PC-9 (cell line): ENCODE measurements around the gene SH3RF1. TPM values are rescaled to one million over a fixed set of nuclear protein-coding genes. Genes with fewer than 3 reads are reported as not detected.

Source experiments
- BruUV-seq: library from RNA; stranded (reverse); fragments of 400-500 nt; replicated peaks from 2 replicates; lab custom pipeline; 2021; lab: Mats Ljungman, UMichigan
- CTCF ChIA-PET: fragments of 300-600 bp; sonication (Branson Sonifier 250); formaldehyde crosslinking; loops from one replicate; lab custom pipeline; 2022; ENCODE audit warnings: antibody characterized with exemption; lab: Charles Lee
- POLR2A ChIA-PET: fragments of 300-600 bp; sonication (Branson Sonifier 250); formaldehyde crosslinking; loops from one replicate; lab custom pipeline; 2022; ENCODE audit warnings: antibody characterized with exemption; ENCODE audit not compliant: unreplicated experiment; lab: Charles Lee
- DNase-seq, 2 experiments: peaks; one replicate each; pipeline versions ENCODE4 v3.0.0 to v3.0.0-alpha.2; 2015 to 2022; ENCODE audit warnings: mixed read lengths in 1 of 2
- H2AFZ ChIP-seq: fragments of 200-600 bp; sonication (generic); 2 replicates; pipeline ENCODE4 v1.8.1; 2017; ENCODE audit warnings: antibody characterized with exemption
- H3F3A ChIP-seq: fragments of 200-600 bp; sonication (generic); 2 replicates; pipeline ENCODE4 v1.8.1; 2017; ENCODE audit warnings: antibody characterized with exemption, mild to moderate bottlenecking, low read depth; ENCODE audit not compliant: insufficient read depth
- H3K27ac ChIP-seq: fragments of 200-600 bp; sonication (generic); 2 replicates; pipeline ENCODE4 v1.6.1; 2016; ENCODE audit warnings: mixed run types
- H3K27me3 ChIP-seq: fragments of 200-600 bp; sonication (generic); 2 replicates; pipeline ENCODE4 v1.6.1; 2016; ENCODE audit warnings: low read depth, mixed run types; ENCODE audit not compliant: insufficient read depth
- H3K36me3 ChIP-seq: fragments of 200-600 bp; sonication (generic); 2 replicates; pipeline ENCODE4 v1.6.1; 2016; ENCODE audit warnings: low read depth, mixed run types
- H3K4me1 ChIP-seq: fragments of 200-600 bp; sonication (generic); replicated peaks from 2 replicates; pipeline ENCODE4 v1.6.1; 2016; ENCODE audit warnings: mixed run types; ENCODE audit not compliant: insufficient read depth
- H3K4me2 ChIP-seq: fragments of 200-600 bp; sonication (generic); 2 replicates; pipeline ENCODE4 v1.6.1; 2017; ENCODE audit warnings: mixed run types
- H3K4me3 ChIP-seq: fragments of 200-600 bp; sonication (generic); 2 replicates; pipeline ENCODE4 v1.6.1; 2016; ENCODE audit warnings: mixed run types
- H3K79me2 ChIP-seq: fragments of 200-600 bp; sonication (generic); 2 replicates; pipeline ENCODE4 v1.6.1; 2017; ENCODE audit warnings: low read depth, mixed run types
- H3K9me2 ChIP-seq: fragments of 200-600 bp; sonication (generic); 2 replicates; pipeline ENCODE4 v1.8.1; 2017; ENCODE audit warnings: mild to moderate bottlenecking; ENCODE audit not compliant: insufficient read depth
- H3K9me3 ChIP-seq: fragments of 200-600 bp; sonication (generic); 2 replicates; pipeline ENCODE4 v1.8.1; 2016; ENCODE audit warnings: low read depth; ENCODE audit not compliant: insufficient read depth
- H4K20me1 ChIP-seq: fragments of 200-600 bp; sonication (generic); 2 replicates; pipeline ENCODE4 v1.8.1; 2017; ENCODE audit not compliant: insufficient read depth
- CTCF ChIP-seq: fragments of 200-600 bp; sonication (generic); conservative IDR thresholded peaks from 2 replicates; pipeline ENCODE4 v1.6.1; 2017; ENCODE audit warnings: mixed run types, antibody characterized with exemption, mild to moderate bottlenecking, moderate library complexity
- EZH2 ChIP-seq: fragments of 200-600 bp; sonication (generic); IDR thresholded peaks from 2 replicates; pipeline ENCODE4 v1.8.0; 2017; ENCODE audit warnings: antibody characterized with exemption, low read depth
- intact Hi-C: fragments of 100-400 bp; cut with micrococcal nuclease; formaldehyde crosslinking; loops from one replicate; pipeline ENCODE4 v1.10.0; 2022; ENCODE audit not compliant: unreplicated experiment
- total RNA-seq: library from RNA; stranded (reverse); gene quantifications from 2 replicates; pipeline ENCODE4 v1.2.3, GENCODE V29; 2021

Gene SH3RF1
- total RNA-seq, 1 experiment from 2014 or later, result 26.4 TPM

DNA sequence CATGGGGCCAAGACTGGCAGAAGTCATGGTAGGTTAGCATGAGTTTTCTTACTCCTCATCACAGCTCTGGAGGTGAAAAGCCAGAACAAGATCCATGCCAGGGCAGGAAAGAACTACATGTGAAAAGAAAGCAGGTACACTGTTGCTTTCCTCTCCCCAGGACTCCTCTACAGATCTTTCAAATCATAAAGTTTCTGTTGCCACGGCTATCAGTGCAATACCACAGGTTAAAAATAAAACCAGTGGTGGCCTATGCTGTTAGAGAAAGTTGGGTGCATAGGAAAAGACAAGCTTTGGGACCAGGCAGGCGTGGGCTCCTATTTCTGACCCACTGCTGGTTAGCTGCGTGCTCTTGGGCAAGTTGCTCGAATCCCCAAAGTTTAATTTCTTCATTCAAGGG lies 81.4 kb downstream of the SH3RF1 start:
- Histone ChIP-seq H4K20me1 (no peaks in the 10 kb centered on the region), H3K36me3 (no peaks in the 10 kb centered on the region), H3K9me2 (no peaks in the 10 kb centered on the region), H2AFZ (no peak overlapping the region), H3K9me3 (no peaks in the 10 kb centered on the region), H3K4me3 (no peak overlapping the region), H3K4me1 (peaks cover 21% of the 10 kb centered on the region), H3K79me2 (peaks cover 53% of the 10 kb centered on the region), H3K27me3 (no peaks in the 10 kb centered on the region), H3F3A (peaks cover 1% of the 10 kb centered on the region; the same call in 1 of the 2 replicates), H3K27ac (no peak overlapping the region), H3K4me2 (no peak overlapping the region)
- CTCF ChIA-PET, result no interaction called here
- POLR2A ChIA-PET, result no interaction called here
- intact Hi-C loops, result no loop called here
- no TSS peak for BruUV-seq
- no peak for DNase-seq
- TF ChIP-seq CTCF, result no peak
- no peak for TF ChIP-seq EZH2

DNA sequence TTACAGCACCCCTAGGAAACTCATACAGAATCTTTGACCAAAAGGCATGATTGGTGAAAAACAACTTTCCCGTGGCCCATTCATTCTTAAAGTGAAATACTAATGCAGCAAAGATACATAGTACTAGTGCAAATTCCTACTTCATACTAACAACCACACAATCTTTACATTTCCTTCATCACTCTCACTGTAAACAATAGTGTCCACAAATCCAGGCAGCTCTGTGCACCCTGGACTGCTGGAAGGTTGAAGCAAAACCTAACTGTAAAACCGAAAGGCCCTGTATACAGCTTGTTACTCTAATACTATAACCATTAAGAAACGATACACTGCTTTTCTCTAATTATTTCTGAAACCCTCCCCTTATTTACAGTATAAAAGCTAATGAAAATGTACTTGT lies 82.6 kb downstream of the SH3RF1 start:
- intact Hi-C loops, result no loop called here
- BruUV-seq, result no TSS peak
- no peak for TF ChIP-seq EZH2
- TF ChIP-seq CTCF, result no peak
- DNase-seq, result no peak
- no peaks in the 10 kb centered on the region for H3K27me3 ChIP-seq
- POLR2A ChIA-PET, result no interaction called here
- no peaks in the 10 kb centered on the region for H3K9me2 ChIP-seq
- peaks cover 7% of the 10 kb centered on the region; the same call in 1 of the 2 replicates for H3F3A ChIP-seq
- no peak overlapping the region for H2AFZ ChIP-seq
- H4K20me1 ChIP-seq, result no peaks in the 10 kb centered on the region
- peaks cover 62% of the 10 kb centered on the region for H3K79me2 ChIP-seq
- no peaks in the 10 kb centered on the region for H3K9me3 ChIP-seq
- CTCF ChIA-PET, result no interaction called here
- H3K4me3 ChIP-seq, result no peak overlapping the region
- H3K4me1 ChIP-seq, result peaks cover 29% of the 10 kb centered on the region
- no peak overlapping the region for H3K27ac ChIP-seq
- H3K4me2 ChIP-seq, result no peak overlapping the region
- no peaks in the 10 kb centered on the region for H3K36me3 ChIP-seq

DNA sequence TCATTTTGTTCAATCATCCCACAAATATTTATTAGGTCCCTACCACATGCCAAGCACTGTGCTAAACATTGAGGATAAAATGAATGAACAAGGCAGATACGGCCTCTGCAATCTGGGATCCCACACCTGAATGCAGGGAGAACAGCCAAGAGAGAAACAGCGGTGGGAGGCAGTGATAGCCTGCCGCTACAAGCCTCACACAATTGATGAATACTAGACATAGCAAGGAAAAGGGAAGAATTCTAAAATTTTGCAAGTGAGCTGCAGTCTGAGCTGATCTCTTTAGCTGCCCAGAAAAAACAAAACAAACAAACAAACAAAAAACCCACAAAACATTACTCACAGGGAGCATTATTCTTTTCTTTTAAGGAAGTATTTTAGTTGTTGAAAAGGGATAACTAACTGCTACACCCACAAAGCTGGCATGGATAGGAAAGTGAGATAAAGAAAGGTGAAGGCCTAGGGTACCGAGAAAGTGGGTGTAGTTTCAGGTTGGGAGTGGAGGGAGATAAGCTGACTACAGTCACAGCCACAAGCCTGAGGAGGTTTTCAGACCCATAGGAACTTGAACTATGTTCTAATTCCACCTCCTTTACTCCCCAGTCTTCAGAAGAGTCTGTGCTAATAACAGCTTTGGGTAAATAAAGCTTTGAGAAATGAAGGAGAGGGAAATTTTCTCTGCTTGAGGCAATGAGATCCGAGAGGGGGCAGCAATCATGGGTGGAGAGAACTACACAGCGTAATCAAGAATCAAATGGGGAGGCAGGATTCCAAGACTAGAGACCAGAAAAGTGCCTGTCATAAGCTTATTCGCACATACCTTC lies 85.4 kb downstream of the SH3RF1 start:
- Histone ChIP-seq H3K9me3 (no peaks in the 10 kb centered on the region), H3K4me1 (peaks cover 29% of the 10 kb centered on the region), H3K27ac (peak overlapping the region; percentile 58), H3F3A (peaks cover 7% of the 10 kb centered on the region; the same call in 1 of the 2 replicates), H3K9me2 (no peaks in the 10 kb centered on the region), H4K20me1 (no peaks in the 10 kb centered on the region), H3K79me2 (peaks cover 57% of the 10 kb centered on the region), H2AFZ (no peak overlapping the region), H3K4me3 (no peak overlapping the region), H3K36me3 (no peaks in the 10 kb centered on the region), H3K4me2 (peak overlapping the region; percentile 45), H3K27me3 (no peaks in the 10 kb centered on the region)
- DNase-seq, result peak; percentile 13 to 51
- no TSS peak for BruUV-seq
- CTCF ChIA-PET, result interaction anchor here (0.6 kb wide), 1 partner anchor 85 kb away, joined by 3 read pairs; no protein-coding TSS in a partner anchor
- POLR2A ChIA-PET, result interaction anchor here (0.6 kb wide), 2 partner anchors 81 to 87 kb away, joined by 3 to 5 read pairs; no protein-coding TSS in a partner anchor
- no peak for TF ChIP-seq CTCF
- no peak for TF ChIP-seq EZH2
- intact Hi-C loops, result no loop called here
